Stimulated activated CD8-positive, alpha-beta memory T cell treated with anti-CD3 and anti-CD28 coated beads, Interleukin-12 subunit alpha, Interleukin-12 subunit beta, amount 100 ng/mL, for 24 hours (primary cell): ENCODE data around the gene CDON.

Experiments used
- DNase-seq: peaks from one replicate; pipeline ENCODE4 v3.0.0-alpha.2; 2020; ENCODE audit errors: extremely low read depth

The CDON gene

DNA sequence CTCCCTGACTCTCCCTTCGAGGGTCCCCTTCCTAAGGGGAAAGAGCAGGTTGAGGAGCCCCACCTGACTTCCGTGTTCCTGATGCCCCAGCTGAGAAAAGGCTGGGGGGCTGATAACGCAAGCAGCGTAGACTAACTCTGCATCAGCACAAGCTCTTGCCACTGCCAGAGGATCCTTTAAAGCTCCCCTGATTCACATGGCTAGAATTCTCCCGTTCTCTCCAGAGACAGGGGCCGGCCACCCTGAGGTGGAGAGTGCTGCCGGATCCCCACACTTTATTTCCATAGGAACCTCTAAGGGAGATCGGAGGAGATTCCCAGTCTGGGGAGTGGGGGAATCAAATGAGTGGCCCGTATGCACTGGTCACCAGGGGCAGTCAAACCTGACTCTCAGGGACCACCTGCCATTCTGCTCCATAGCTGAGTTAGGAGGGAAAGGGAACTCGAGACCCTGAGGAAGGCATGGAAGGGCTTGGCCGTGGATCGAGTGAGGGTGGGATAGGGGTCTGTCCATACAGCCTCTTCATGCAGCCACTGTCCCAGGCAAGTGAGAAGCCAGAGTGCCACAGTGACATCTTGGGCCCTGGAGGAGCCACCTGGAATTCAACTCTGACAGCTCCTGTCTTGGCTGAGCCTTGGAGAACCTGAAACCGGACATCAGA, 118.2 kb downstream of the CDON start:
- no peak for DNase-seq

DNA sequence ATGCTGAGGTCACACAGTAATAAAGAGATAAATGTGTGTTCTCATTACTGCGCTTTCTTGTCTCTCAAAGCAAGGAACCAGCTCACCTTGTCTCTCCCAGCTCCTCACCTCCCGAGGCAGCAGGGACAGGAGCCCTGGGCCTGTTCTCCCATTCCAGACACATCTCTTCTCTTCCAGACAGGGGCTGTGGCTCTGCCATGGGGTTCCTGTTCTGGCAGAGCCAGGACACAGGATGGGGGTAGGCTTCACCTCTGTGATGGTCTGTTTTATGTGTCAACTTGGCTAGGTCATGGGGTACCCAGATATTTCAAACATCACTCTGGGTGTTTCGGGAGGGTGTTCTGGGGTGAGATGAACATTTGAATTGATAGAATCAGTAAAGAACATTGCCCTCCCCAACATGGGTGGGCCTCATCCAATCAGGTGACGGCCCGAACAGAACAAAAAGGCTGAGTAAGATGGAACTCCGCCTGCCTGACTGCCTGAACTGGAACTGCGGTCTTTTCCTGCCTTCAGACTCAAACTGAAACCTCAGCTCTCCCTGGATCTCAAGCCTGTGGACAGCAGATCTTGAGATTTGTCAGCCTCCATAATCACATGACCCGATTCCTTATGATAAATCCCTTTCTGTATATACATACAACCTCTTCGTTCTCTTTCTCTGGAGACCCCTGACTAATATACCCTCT, 118.9 kb downstream of the CDON start:
- no peak for DNase-seq

DNA sequence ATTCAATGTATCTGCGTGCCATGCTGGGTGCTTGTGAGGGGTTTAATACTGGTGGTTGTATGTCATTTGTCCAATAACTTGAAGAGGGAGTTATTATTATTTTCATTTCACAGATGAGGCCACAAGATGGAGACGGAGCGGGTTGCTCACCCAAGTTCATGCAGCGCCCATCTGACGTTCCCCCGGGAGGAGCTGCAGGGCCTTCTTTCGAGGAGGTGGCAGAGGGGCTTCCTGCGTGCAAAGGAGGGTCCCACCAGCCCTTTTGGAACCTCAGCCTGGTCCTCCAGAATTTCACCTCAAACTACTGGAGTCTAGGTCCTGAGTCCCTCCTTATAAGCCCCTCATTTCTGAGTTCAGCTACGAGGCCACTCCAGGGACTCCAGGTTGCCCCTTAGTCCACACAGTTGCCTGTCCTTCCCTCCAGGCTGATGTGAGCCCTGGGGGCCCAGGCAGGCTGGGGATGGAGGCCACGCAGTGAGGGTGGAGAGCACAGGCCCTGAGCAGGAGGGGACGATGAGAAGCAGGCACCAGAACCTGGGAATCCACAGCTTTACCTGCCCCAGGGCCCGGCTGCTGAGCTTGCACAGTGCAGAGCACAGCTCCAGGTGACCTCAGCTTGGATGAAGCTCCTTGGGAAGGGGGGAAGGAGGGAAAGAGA, 119.8 kb downstream of the CDON start:
- DNase-seq = no peak

DNA sequence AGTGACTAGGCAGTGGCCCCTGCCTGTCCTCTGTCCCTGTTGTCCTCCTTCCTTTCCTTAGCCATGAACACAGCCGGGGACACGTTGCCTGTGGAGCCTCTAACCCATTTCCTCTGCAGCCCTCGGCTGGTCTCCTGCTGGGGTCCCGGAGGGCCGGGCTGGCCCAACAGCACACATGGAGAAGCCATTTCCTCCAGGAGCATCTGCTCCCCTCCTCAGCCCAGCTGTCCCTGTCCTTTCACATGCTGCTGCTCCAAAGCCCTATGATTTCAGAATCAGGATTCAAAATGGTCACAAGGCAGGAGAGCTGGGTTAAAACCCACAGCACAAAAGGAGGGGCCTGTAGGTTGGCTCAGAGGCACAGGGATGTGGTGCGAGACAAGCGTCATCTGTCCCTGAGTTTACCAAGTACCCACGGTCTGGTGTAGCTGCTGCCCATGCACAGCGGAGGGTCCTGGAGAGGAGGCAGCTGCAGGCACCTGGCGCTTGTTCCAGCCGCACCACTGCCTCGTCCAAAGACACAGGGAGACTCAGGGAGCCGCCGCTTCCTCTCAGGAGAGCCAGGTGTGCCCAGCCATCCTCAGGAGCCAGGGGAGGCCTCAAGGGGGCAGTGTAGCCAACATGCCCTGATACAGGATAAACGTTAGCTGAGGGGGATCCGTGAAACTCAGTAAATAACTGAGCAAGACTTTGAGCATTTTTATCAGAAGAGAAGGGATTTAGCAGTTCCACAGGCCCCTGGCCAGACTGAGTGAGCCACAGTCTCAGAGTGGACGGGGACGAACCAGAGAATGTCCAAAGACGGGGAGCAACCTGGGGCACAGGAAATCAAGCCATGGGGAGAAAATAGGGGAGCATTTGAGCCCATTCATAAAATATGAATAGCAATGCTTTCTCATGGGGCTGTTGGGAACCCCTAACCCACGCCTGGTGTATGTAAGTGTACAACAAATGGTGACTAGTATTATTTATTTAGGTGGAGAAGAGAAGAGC, 120.8 kb downstream of the CDON start:
- DNase-seq = peak; percentile 11

DNA sequence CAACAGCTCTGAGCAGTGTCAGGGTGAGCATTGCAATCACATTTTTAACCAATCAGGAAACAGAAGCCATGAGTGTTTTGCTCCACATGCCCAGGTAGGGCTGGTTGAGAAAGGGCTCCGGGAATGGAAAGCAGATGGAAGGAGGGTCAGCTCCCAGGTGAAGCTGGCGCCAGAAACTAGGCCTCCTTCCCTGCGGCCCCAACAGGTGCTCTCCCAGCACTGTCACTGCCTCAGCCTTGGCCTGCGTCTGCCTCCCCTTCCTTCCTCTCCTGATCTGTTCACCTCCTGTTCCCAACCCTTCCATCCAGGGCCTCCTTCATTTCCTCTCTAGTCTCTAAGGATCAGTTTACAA, 121.4 kb downstream of the CDON start:
- DNase-seq = no peak

DNA sequence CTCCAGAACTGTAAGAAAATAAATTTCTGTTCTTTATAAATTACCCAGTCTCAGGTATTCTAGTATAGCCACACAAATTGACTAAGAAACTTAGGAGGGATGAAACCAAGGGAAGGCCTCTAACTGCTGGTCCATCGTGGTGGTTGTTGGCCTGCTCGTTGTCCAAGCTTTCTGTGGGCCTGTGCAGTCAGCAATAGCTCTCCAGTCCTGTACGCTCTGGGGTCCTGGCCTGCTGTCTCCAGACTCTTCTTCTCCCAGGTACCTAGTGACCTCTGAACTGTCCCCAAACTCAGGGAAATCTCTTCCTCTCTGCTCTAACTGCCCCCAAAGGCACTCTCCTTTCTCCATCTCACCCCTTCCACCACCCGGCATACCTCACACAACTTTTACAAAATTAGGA, 122.5 kb downstream of the CDON start:
- no peak for DNase-seq

DNA sequence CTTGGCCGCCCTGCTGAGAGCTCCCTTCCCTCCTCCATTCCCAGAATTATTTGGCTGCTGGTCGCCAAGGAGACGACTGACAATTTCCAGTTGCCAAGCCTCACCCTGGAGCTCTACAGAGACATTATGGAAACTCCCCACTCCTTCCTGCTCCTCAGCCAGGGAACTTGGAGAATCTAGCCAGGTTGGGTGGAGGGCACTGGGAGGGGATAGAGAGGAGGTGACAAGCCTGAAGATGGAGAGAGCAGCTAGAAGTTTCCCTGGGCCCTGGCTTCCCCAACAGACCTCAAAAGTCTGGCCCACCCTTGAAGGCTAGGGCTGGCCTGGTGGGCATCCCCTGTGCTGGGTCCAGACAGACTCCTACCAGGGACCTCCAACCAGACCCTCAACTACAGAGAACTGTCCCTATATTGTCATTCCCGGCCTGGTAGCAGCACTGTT, 123.6 kb downstream of the CDON start:
- no peak for DNase-seq

DNA sequence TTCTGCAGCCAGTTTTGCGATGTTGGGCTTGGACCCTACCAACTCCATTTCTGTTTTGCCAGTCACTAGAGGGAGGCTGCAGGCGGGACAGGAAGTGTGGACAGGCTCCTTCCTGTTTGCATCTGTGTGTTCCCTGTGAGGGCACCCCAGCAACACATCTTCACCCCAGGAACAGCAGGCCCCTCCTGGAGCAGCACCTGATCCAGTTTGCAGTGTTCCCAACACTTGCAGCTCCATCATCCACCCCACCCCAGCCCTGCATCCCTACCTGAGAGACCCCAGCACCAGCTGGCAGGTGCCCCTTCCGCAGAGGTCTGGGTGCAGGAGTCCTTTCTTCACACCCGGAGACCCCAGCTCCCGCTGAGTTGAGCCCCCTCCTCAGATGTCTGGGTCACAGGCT, 124.2 kb downstream of the CDON start:
- no peak for DNase-seq

DNA sequence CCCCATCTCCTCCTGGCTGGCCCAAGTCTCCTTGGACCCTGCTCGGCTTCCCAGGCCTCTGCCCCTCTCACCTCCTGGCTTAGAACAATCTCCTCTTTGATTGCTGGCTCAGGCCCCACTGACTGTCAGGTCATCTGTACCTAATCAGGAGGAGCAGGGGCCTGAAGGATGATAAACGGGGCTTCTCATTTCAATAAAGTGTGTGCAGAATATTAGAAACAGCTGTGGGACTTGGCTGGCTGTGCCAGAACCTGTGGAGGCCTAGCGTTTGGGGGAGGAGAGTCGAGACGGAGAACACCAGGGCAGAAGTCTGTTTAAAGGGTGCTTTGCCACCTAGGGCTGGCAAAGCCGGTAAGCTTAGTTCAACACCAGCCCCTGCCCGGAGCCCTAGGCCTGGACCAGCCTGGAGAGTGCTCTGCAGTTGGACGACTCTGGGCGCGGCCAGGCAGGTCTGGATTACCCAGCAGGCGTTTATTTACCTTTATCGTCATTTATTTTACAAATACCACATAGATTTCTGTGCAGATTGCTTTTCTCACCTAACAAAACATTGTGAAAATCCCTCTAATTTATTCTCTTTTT, 127.0 kb downstream of the CDON start:
- DNase-seq = no peak

DNA sequence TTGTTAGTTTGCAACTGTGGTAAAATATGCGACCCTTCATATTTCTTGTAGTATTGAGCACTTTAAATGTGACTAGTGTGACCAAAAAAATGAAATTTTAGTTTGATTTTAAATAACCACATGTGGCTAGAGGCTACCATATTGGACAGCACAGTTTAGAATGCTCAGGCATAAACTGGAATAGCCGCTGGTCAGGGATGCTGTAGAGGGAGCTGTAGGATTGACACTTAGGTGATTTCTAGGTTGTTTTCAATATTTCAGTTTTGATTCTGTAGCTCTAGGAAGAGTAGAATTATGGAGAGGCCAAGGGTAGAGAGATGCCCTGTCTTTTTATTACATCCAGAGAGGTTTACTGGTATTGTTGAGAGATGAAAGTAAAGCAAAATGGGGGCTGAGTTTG, 127.6 kb downstream of the CDON start:
- DNase-seq = no peak

DNA sequence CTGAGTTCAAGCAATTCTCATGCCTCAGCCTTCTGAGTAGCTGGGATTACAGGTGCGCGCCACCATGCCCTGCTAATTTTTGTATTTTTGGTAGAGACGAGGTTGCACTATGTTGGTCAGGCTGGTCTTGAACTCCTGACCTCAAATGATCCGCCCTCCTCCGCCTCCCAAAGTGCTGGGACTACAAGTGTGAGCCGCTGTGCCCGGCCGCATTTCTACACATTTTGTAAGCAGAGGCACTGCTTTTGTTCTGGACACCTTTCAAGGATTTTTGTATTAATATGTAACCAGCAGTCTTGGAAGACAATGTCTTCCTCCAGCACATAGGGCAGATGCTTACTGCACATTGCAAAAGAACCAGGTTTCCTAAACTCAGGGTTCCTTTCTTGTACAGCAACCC, 128.2 kb downstream of the CDON start:
- no peak for DNase-seq

DNA sequence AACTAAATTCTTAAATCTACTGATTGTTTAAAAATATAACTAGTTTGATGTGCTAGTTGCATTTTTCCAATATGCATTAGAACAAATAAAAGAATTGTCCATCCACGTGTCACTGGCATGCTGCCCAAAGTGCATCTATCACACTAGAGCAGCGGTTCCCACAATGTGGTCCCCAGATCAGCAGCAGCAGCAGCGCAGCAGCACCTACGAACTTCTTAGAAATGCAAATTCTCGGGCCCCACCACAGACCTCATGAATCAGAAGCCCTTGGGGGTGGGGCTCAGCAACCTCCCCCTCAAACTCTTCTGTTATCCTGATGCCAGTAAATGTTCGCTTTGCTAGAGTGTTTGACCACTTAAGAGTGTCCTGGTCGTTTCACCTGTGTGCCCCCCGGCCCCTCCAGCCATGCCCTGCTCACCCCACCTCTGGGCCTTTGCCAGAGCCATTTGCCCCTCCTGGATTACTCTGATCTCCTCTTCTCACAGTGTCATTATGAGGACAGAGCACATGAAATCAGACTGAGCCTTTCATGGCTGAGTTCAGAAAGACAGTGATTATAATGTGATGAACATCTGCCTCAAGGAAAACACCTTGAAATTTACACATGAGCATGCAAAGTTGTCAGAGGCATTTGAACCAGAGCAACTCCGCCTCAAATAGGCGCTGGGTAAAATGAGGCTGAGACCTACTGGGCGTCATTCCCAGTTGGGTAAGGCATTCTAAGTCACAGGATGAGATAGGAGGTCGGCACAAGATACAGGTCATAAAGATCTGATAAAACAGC, 129.4 kb downstream of the CDON start:
- DNase-seq = peak; percentile 7

DNA sequence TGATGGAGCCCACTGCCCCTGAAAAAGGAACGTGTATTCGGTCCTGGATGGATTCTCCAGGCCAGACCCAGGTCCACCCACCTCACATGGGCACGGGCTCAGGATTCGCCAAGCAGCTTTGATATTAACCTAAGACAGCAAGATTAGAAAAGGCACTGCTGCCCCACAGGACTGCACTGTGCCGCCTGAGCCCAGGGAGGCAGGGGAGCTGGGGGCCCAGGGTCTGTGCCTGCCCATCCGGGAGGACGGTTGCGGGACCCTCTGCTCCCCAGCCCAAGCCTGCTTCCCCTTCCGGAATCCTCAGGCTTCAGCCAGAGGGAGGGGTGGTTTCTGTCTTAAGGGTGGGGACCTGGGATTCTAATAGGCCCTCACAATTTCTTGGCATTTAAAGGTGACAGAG, 130.4 kb downstream of the CDON start:
- DNase-seq = no peak

DNA sequence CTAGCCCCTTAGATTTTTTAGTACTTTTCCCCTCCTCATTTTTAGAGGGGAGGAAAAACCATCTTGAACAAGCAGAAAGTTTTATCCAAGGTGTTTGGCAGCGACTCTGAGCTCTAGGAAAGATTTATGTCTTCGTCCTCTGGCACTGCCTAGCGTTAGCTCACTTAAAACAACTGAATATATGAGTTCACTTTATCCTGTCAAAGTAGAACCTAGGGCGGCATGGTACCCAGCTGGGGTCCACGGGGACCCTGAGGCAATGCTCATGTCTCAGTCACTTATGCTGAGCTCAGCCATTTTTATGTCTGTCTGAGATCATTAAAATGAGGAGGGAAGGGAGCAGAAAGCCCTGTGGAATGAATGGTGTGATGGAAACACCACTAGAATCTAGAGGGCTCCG, 131.0 kb downstream of the CDON start:
- no peak for DNase-seq

DNA sequence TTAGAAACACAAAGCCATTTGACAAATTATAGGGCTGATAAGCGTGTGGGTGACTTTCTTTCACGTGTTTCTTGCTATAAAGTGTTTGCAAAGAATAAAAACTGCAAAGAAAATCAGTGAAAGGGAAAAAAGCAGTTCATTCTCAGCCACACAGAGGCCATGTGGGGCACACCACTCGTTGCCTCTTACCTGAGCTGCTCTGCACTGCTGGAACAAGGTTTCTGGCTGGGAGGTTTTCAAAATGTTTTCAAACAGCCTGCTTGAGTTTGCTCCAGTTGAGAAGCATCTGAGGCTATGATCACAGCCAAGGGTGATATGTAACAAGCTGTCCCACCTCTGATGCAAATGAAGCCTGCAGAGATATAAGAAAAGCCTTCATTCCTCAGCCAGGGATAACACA, 131.6 kb downstream of the CDON start:
- no peak for DNase-seq

DNA sequence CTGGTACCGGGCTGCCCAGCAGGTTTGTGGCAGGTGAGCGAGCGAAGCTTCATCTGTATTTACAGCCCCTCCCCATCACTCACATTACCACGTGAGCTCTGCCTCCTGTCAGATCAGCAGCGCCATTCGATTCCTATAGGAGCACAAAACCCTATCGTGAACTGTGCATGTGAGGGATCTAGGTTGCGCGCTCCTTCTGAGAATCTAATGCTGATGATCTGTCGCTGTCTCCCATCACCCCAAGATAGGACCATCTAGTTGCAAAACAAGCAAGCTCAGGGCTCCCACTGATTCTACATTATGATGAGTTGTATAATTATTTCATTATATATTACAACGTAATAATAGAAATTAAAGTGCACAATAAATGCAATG, 132.6 kb downstream of the CDON start:
- no peak for DNase-seq

DNA sequence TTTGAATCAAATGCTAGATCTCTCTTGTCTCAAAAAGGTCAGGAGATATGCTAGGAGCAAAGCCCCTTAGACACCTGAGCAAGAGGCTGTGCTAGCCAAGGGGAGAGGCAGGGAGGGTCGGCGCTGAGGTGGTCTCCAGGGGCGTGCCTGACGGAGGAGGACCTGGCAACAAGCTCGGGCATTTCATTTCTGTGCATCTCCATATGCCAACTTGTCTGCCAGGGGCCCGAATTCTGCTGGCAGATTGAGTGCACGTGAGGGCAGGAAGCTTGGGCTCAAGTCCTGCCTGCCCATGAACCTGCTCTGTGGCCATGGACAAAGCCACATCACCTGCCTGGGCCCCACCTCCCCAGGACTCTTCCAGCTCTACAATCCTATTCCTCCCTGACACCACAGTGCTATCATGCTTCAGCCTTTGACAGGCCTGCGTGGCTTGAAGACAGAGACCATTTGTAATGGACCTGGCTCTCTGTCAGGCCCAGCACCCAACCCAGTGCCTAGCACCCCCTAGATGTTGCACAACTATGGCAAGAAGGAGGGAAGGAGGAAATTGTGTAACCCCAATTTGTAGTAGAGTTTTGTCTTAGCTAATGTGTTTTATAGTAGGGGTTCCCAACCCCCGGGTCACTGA, 133.1 kb downstream of the CDON start:
- DNase-seq = no peak

DNA sequence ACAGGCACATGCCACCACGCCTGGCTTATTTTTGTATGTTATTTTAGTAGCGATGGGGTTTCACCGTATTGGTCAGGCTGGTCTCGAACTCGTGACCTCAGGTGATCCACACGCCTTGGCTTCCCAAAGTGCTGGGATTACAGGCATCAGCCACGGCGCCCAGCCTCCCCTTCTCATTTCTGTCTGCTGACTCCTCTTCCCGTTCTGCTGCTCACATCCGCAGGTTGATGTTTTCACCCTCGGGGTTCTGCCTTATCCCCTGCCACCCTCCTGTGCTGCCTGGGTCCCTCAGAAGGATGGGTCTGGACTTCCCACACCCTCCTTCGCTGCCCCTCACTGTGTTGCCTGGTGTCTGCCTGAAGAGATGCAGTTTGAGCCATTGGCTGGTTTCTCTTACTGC, 136.0 kb downstream of the CDON start:
- DNase-seq = no peak

DNA sequence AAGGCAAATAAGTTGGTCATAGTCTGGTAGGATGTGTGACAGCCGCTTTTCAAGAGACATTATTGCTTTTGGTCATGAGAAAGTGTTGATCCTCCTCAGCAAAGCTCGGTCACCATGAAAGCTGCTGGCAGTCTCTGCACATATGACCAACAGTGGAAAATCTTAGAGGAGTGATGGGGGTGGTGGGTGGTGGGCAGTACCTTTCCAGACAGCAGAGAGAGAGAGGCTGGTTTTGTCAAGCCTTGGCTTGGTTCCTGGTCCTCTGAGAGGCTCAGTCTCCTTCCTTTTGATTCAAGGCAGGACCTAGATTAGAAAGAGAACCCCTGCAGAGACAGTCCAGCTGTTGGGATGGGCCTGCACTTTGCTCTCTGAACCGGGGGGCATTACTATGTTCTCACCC, 136.9 kb downstream of the CDON start:
- DNase-seq = no peak

DNA sequence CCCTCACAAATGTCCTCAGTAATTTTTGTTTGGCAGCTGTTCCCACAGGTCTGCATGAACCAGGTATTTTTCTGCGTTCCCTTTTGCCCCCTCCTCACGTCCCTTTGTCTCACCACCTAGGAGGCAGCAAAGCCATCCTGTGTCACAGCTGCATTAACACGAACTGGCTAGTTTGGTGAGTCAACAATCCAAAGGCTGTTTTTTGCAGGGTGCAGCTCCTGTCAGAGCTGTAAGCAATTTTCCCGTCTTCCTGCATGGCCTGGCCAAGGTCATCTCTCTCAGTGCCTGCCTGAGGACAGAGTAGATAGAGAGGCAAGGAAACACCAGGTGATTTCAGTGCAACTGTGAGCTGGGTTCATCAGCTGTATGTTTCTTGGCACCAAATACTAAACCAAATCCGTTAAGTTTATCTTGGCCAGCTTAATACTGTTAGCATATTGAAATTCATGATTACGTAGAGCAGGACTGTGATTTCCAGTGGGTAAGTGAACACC, 137.4 kb downstream of the CDON start:
- DNase-seq = no peak
